ENCODE measurements around the gene WDR62.
"Not testable (repeated sequence)": the region's sequence is repeated elsewhere in the genome, so short reads cannot be mapped to it uniquely, and the experiment has no call there.

The WDR62 gene

DNA sequence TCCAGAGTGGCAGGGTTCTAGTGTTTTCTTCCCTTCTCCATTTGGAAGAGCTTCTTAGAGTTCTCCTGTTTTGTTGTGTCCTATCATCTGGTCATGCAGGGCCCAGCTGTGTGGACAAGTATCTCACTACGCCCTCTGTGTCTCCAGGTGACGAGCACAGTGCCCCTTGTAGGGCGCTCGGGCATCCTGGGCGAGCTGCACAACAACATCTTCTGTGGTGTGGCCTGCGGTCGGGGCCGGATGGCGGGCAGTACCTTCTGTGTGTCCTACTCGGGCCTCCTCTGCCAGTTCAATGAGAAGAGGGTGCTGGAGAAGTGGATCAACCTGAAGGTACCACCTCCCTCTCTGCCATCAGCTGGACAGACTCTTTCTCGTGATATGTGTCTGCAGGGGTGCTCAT lies 13.0 kb downstream of the WDR62 start:
- DNase-seq (ENCODE audit: insufficient read length, low spot score) (no peak), FAIRE-seq (no peak)

DNA sequence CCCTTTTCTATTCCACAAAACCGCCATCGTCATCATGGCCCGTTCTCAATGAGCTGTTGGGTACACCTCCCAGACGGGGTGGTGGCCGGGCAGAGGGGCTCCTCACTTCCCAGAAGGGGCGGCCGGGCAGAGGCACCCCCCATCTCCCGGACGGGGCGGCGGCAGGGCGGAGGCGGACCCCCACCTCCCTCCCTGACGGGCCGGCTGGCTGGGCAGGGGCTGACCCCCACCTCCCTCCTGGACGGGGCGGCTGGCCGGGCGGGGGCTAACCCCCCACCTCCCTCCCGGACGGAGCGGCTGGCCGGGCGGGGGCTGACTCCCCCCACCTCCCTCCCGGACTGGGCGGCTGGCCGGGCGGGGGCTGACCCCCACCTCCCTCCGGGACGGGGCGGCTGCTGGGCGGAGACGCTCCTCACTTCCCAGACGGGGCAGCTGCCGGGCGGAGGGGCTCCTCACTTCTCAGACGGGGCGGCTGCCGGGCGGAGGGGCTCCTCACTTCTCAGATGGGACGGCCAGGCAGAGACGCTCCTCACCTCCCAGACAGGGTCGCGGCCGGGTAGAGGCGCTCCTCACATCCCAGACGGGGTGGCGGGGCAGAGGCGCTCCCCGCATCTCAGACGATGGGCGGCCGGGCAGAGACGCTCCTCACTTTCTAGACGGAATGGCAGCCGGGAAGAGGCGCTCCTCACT lies 14.3 kb downstream of the WDR62 start:
- not testable (repeated sequence) for DNase-seq (ENCODE audit: insufficient read length, low spot score); FAIRE-seq

More for the DNA sequence above, 13.0 kb downstream of the WDR62 start:
- TF ChIP-seq CTCF (IDR thresholded peaks at IDR 0.05; ENCODE audit: insufficient read depth, missing control alignments) = no peak

GRCh38 chr19:36072081-36072480 lies 17.4 kb downstream of the WDR62 start:
- no peak for TF ChIP-seq CTCF (IDR thresholded peaks at IDR 0.05; ENCODE audit: insufficient read depth, missing control alignments)
- DNase-seq (ENCODE audit: insufficient read length, low spot score) (no peak), FAIRE-seq (no peak)

GRCh38 chr19:36073121-36073876 lies 18.6 kb downstream of the WDR62 start:
- no peak for TF ChIP-seq CTCF (IDR thresholded peaks at IDR 0.05; ENCODE audit: insufficient read depth, missing control alignments)
- DNase-seq (ENCODE audit: insufficient read length, low spot score) (no peak), FAIRE-seq (no peak)

GRCh38 chr19:36079389-36079945 lies 24.8 kb downstream of the WDR62 start:
- FAIRE-seq (no peak), DNase-seq (ENCODE audit: insufficient read length, low spot score) (no peak)
- no peak for TF ChIP-seq CTCF (IDR thresholded peaks at IDR 0.05; ENCODE audit: insufficient read depth, missing control alignments)

DNA sequence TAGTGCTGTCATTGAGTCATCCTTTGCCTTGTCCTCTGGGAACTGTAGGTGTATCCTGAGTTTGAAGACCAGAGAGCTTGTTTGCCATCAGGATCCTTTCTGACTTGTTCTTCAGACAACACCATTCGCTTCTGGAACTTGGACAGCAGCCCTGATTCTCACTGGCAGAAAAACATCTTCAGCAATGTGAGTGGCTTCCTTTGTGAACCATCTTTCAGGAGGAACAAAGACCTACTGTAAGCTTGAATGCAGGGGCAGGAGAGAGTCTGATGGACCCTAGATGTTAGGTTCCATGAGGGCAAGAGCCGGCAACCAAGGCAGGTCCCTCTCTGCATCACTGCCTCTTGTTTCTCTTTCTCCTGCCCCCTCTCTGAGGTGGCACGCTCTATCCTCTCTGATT lies 26.7 kb downstream of the WDR62 start:
- TF ChIP-seq CTCF (IDR thresholded peaks at IDR 0.05; ENCODE audit: insufficient read depth, missing control alignments) = no peak
- DNase-seq (ENCODE audit: insufficient read length, low spot score) = no peak
- FAIRE-seq = no peak

GRCh38 chr19:36081894-36082293 lies 27.2 kb downstream of the WDR62 start:
- TF ChIP-seq CTCF (IDR thresholded peaks at IDR 0.05; ENCODE audit: insufficient read depth, missing control alignments) = no peak
- no peak for FAIRE-seq
- no peak for DNase-seq (ENCODE audit: insufficient read length, low spot score)

Data from D721Med (cell line).